Measurements from ENCODE around the gene C6orf132. TPM values are rescaled to one million over a fixed set of nuclear protein-coding genes. Genes with fewer than 3 reads are reported as not detected.

Gene C6orf132
- total RNA-seq, 1 experiment from 2014 or later: 49.8 TPM

GRCh38 chr6:42156638-42157037, 14.2 kb upstream of the C6orf132 start:
- TF ChIP-seq EZH2 (IDR thresholded peaks at IDR 0.05; ENCODE audit: low read depth) (no peak), CTCF (conservative IDR thresholded peaks at IDR 0.05) (no peak)

GRCh38 chr6:42155293-42155692, 12.9 kb upstream of the C6orf132 start:
- H3K27ac ChIP-seq: no peak overlapping the region
- no peaks in the 10 kb centered on the region for H3K9me3 ChIP-seq (ENCODE audit: insufficient read depth, low read depth)

More at GRCh38 chr6:42156638-42157037, 14.2 kb upstream of the C6orf132 start:
- ChIA-PET POLR2A (ENCODE audit: unreplicated experiment) (no interaction called here), CTCF (interaction anchor here (0.6 kb wide), 1 partner anchor 58 kb away, joined by 7 read pairs; no protein-coding TSS in a partner anchor)
- Histone ChIP-seq H2AFZ (no peak overlapping the region), H4K20me1 (ENCODE audit: insufficient read depth) (no peaks in the 10 kb centered on the region), H3K27ac (no peak overlapping the region), H3F3A (ENCODE audit: insufficient read depth, low read depth) (no peaks in the 10 kb centered on the region; the same call in 1 of the 2 replicates), H3K36me3 (ENCODE audit: low read depth) (no peaks in the 10 kb centered on the region), H3K9me3 (ENCODE audit: insufficient read depth, low read depth) (no peaks in the 10 kb centered on the region), H3K4me1 (replicated peaks; ENCODE audit: insufficient read depth) (peaks cover 16% of the 10 kb centered on the region), H3K9me2 (ENCODE audit: insufficient read depth) (no peaks in the 10 kb centered on the region), H3K4me3 (no peak overlapping the region), H3K4me2 (no peak overlapping the region), H3K27me3 (ENCODE audit: insufficient read depth, low read depth) (no peaks in the 10 kb centered on the region), H3K79me2 (ENCODE audit: low read depth) (no peaks in the 10 kb centered on the region)
- DNase-seq: no peak
- intact Hi-C loops (cut with micrococcal nuclease; ENCODE audit: unreplicated experiment): no loop called here
- no TSS peak for BruUV-seq (replicated peaks)

GRCh38 chr6:42154461-42155209, 12.2 kb upstream of the C6orf132 start:
- CTCF ChIA-PET: interaction anchor here (0.6 kb wide), 1 partner anchor 136 kb away, joined by 3 read pairs; no protein-coding TSS in a partner anchor

More at GRCh38 chr6:42155293-42155692, 12.9 kb upstream of the C6orf132 start:
- no peaks in the 10 kb centered on the region for H3K79me2 ChIP-seq (ENCODE audit: low read depth)
- H3K4me2 ChIP-seq: no peak overlapping the region
- intact Hi-C loops (cut with micrococcal nuclease; ENCODE audit: unreplicated experiment): no loop called here
- no peak overlapping the region for H3K4me3 ChIP-seq
- H3F3A ChIP-seq (ENCODE audit: insufficient read depth, low read depth): no peaks in the 10 kb centered on the region; the same call in 1 of the 2 replicates
- TF ChIP-seq EZH2 (IDR thresholded peaks at IDR 0.05; ENCODE audit: low read depth) (no peak), CTCF (conservative IDR thresholded peaks at IDR 0.05) (no peak)
- H2AFZ ChIP-seq: no peak overlapping the region
- H3K4me1 ChIP-seq (replicated peaks; ENCODE audit: insufficient read depth): peaks cover 16% of the 10 kb centered on the region
- H4K20me1 ChIP-seq (ENCODE audit: insufficient read depth): no peaks in the 10 kb centered on the region
- DNase-seq: no peak
- H3K9me2 ChIP-seq (ENCODE audit: insufficient read depth): no peaks in the 10 kb centered on the region
- ChIA-PET CTCF (no interaction called here), POLR2A (ENCODE audit: unreplicated experiment) (no interaction called here)
- H3K27me3 ChIP-seq (ENCODE audit: insufficient read depth, low read depth): no peaks in the 10 kb centered on the region
- no peaks in the 10 kb centered on the region for H3K36me3 ChIP-seq (ENCODE audit: low read depth)
- BruUV-seq (replicated peaks): no TSS peak

More at GRCh38 chr6:42154461-42155209, 12.2 kb upstream of the C6orf132 start:
- Histone ChIP-seq H3K9me2 (ENCODE audit: insufficient read depth) (no peaks in the 10 kb centered on the region), H2AFZ (no peak overlapping the region), H3K27ac (no peak overlapping the region), H3K4me3 (no peak overlapping the region), H3K9me3 (ENCODE audit: insufficient read depth, low read depth) (no peaks in the 10 kb centered on the region), H3K4me2 (no peak overlapping the region), H3F3A (ENCODE audit: insufficient read depth, low read depth) (no peaks in the 10 kb centered on the region), H3K4me1 (replicated peaks; ENCODE audit: insufficient read depth) (peaks cover 16% of the 10 kb centered on the region), H3K79me2 (ENCODE audit: low read depth) (no peaks in the 10 kb centered on the region), H4K20me1 (ENCODE audit: insufficient read depth) (no peaks in the 10 kb centered on the region), H3K36me3 (ENCODE audit: low read depth) (no peaks in the 10 kb centered on the region), H3K27me3 (ENCODE audit: insufficient read depth, low read depth) (no peaks in the 10 kb centered on the region)
- TF ChIP-seq CTCF (conservative IDR thresholded peaks at IDR 0.05) (no peak), EZH2 (IDR thresholded peaks at IDR 0.05; ENCODE audit: low read depth) (no peak)
- no peak for DNase-seq
- POLR2A ChIA-PET (ENCODE audit: unreplicated experiment): no interaction called here
- intact Hi-C loops (cut with micrococcal nuclease; ENCODE audit: unreplicated experiment): no loop called here
- BruUV-seq (replicated peaks): no TSS peak

Measured in PC-9 (cell line).